ENCODE data around the gene BLNK.

The BLNK gene

GRCh38 chr10:96260014-96260413 lies 11.4 kb downstream of the BLNK start:
- no peak for FAIRE-seq

- FAIRE-seq = no peak
These were observed 12.2 kb downstream of the BLNK start for GRCh38 chr10:96259150-96259549.

- FAIRE-seq = no peak
These were observed 13.4 kb downstream of the BLNK start for GRCh38 chr10:96257944-96258343.

GRCh38 chr10:96255549-96256333 lies 15.6 kb downstream of the BLNK start:
- no peak for FAIRE-seq

- no peak for FAIRE-seq
These were observed 16.4 kb downstream of the BLNK start for GRCh38 chr10:96254976-96255375.

GRCh38 chr10:96252730-96253129 lies 18.6 kb downstream of the BLNK start:
- no peak for FAIRE-seq

- no peak for FAIRE-seq
These were observed 21.0 kb downstream of the BLNK start for GRCh38 chr10:96250349-96250748.

GRCh38 chr10:96249264-96249663 lies 22.1 kb downstream of the BLNK start:
- no peak for FAIRE-seq

GRCh38 chr10:96244354-96244753 lies 27.0 kb downstream of the BLNK start:
- FAIRE-seq = no peak

GRCh38 chr10:96243296-96243695 lies 28.1 kb downstream of the BLNK start:
- FAIRE-seq = no peak

GRCh38 chr10:96242822-96243221 lies 28.5 kb downstream of the BLNK start:
- FAIRE-seq = no peak

- FAIRE-seq = no peak
These were observed 32.4 kb downstream of the BLNK start for GRCh38 chr10:96238646-96239623.

- no peak for FAIRE-seq
These were observed 34.5 kb downstream of the BLNK start for GRCh38 chr10:96236876-96237275.

- FAIRE-seq = no peak
These were observed 35.3 kb downstream of the BLNK start for GRCh38 chr10:96236090-96236478.

GRCh38 chr10:96235326-96236089 lies 35.9 kb downstream of the BLNK start:
- no peak for FAIRE-seq

- FAIRE-seq = no peak
These were observed 37.4 kb downstream of the BLNK start for GRCh38 chr10:96233959-96234358.

GRCh38 chr10:96230527-96230926 lies 40.8 kb downstream of the BLNK start:
- FAIRE-seq = no peak

GRCh38 chr10:96229568-96230030 lies 41.8 kb downstream of the BLNK start:
- no peak for FAIRE-seq

GRCh38 chr10:96228408-96228994 lies 42.9 kb downstream of the BLNK start:
- no peak for FAIRE-seq

GRCh38 chr10:96227206-96227605 lies 44.2 kb downstream of the BLNK start:
- no peak for FAIRE-seq

- FAIRE-seq = no peak
These were observed 46.2 kb downstream of the BLNK start for GRCh38 chr10:96225119-96225518.

GRCh38 chr10:96222908-96223307 lies 48.5 kb downstream of the BLNK start:
- FAIRE-seq = no peak

- no peak for FAIRE-seq
These were observed 48.9 kb downstream of the BLNK start for GRCh38 chr10:96222441-96222840.

Measured in G401.6 (cell line).